Erythroblast (primary cell): Measurements from ENCODE around the gene SH3RF2.

Source experiments
- GATA1 ChIP-seq: IDR thresholded peaks from 2 replicates; pipeline ENCODE4 v1.6.1; 2011; ENCODE audit warnings: low read depth, mild to moderate bottlenecking, control low read depth, low read length, moderate library complexity
- POLR2A ChIP-seq: IDR thresholded peaks from 2 replicates; pipeline ENCODE4 v1.6.1; 2011; ENCODE audit warnings: mild to moderate bottlenecking, low read length

GRCh38 chr5:146003852-146004251, 67.5 kb downstream of the SH3RF2 start:
- TF ChIP-seq POLR2A (no peak), GATA1 (no peak)
